GM12878 (cell line): ENCODE data around the gene PHLDB3.

ENCODE experiments used
- CBX3 ChIP-seq: fragments of 200-600 bp; sonication (generic); IDR thresholded peaks from 2 replicates; pipeline ENCODE4 v1.6.1; 2016; ENCODE audit warnings: low read depth, borderline replicate concordance
- GABPA ChIP-seq: IDR thresholded peaks from 2 replicates; pipeline ENCODE4 v1.6.1; 2014; ENCODE audit warnings: antibody characterized with exemption, low read depth, mild to moderate bottlenecking, inconsistent platforms
- TF ChIP-seq, protein P1 (sequence below), 3 experiments: IDR thresholded peaks in 2 of 3; conservative IDR thresholded peaks in 1 of 3; 2 replicates each; pipeline ENCODE4 v1.5.1; 2011; ENCODE audit warnings: low read depth in 3 of 3, low read length in 3 of 3, mild to moderate bottlenecking in 3 of 3, control low read depth in 2 of 3, moderate library complexity in 2 of 3, inconsistent platforms in 1 of 3, mixed read lengths in 1 of 3; ENCODE audit not compliant: control insufficient read depth in 2 of 3, insufficient read depth in 1 of 3; ENCODE audit errors: extremely low read depth in 1 of 3

DNA sequence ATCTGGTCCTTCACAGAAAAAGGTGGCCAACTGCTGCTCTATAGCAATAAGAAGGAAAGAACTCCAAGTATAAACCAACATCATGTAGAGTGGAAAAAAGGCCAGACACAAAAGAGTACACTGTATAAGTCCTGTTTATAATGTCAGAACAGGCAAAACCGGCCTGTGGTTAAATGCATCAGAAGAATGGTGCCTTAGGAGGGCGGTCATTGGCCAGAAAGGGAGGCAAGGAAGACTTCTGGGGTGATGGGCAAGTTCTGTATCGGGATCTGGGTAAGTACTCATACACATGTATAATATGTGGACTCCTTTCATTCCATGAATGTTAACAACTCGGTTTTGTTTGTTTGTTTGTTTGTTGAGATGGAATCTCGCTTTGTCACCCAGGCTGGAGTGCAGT is 18.4 kb upstream of the PHLDB3 start:
- TF ChIP-seq, protein P1, sequence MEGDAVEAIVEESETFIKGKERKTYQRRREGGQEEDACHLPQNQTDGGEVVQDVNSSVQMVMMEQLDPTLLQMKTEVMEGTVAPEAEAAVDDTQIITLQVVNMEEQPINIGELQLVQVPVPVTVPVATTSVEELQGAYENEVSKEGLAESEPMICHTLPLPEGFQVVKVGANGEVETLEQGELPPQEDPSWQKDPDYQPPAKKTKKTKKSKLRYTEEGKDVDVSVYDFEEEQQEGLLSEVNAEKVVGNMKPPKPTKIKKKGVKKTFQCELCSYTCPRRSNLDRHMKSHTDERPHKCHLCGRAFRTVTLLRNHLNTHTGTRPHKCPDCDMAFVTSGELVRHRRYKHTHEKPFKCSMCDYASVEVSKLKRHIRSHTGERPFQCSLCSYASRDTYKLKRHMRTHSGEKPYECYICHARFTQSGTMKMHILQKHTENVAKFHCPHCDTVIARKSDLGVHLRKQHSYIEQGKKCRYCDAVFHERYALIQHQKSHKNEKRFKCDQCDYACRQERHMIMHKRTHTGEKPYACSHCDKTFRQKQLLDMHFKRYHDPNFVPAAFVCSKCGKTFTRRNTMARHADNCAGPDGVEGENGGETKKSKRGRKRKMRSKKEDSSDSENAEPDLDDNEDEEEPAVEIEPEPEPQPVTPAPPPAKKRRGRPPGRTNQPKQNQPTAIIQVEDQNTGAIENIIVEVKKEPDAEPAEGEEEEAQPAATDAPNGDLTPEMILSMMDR (IDR thresholded peaks at IDR 0.05 in 2 of 3, conservative IDR thresholded peaks at IDR 0.05 in 1 of 3; ENCODE audit: control insufficient read depth in 2 of 3, extremely low read depth in 1 of 3, insufficient read depth in 1 of 3, low read depth in 3 of 3, low read length in 3 of 3): no peak
- TF ChIP-seq GABPA: no peak
- no peak for TF ChIP-seq CBX3
